Activated naive CD4-positive, alpha-beta T cell treated with anti-CD3 and anti-CD28 coated beads, Interleukin-2, amount 10 ng/mL, durations not matched to agents 7 days and 5 days (primary cell): ENCODE data around the gene SMIM10L2A.
"Not testable (repeated sequence)": the region's sequence is repeated elsewhere in the genome, so short reads cannot be mapped to it uniquely, and the experiment has no call there.

Experiments
- CTCF ChIA-PET: fragments of 350-600 bp; sonication (Branson Sonifier 250); formaldehyde crosslinking; loops from one replicate; lab custom pipeline; 2021; ENCODE audit warnings: antibody characterized with exemption; lab: Charles Lee
- DNase-seq: peaks from one replicate; pipeline ENCODE4 v3.0.0-alpha.2; 2020
- H3K27ac Mint-ChIP-seq: one replicate; pipeline ENCODE4 v1.8.0; 2021; ENCODE audit warnings: mild to moderate bottlenecking, moderate library complexity, mixed read lengths
- H3K27me3 Mint-ChIP-seq: one replicate; pipeline ENCODE4 v1.8.0; 2021; ENCODE audit warnings: mild to moderate bottlenecking, mixed read lengths
- H3K36me3 Mint-ChIP-seq: one replicate; pipeline ENCODE4 v1.8.0; 2021; ENCODE audit warnings: mixed read lengths
- H3K4me1 Mint-ChIP-seq: one replicate; pipeline ENCODE4 v1.8.0; 2021; ENCODE audit warnings: mixed read lengths
- H3K4me3 Mint-ChIP-seq: one replicate; pipeline ENCODE4 v1.8.0; 2021; ENCODE audit warnings: mild to moderate bottlenecking, moderate library complexity, mixed read lengths
- H3K9me3 Mint-ChIP-seq: one replicate; pipeline ENCODE4 v1.8.0; 2021; ENCODE audit warnings: mixed read lengths

SMIM10L2A gene

DNA sequence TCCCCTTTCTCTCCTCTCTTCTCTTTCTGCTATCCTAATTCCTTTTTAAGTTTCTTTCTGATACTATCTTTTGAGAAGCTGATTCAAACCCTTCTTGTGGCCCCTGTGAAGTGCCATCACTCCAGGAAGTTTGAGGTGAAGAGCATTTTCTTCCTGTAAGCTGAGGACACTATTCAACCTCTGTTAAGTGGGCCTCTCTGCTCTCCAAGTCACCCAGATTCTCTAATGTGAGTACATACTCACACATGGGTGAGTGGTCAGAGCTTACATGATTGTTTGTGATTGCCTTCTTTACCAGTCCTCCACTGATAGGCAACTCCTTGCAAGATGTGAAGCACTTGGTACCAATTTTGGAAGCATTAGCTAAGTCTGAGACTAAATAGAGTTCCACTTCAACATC lies 18.4 kb upstream of the SMIM10L2A start:
- Mint-ChIP-seq H3K27ac (peak overlapping the region; percentile 88), H3K36me3 (no peaks in the 10 kb centered on the region), H3K4me3 (no peak overlapping the region), H3K27me3 (no peaks in the 10 kb centered on the region), H3K4me1 (peaks cover 22% of the 10 kb centered on the region), H3K9me3 (no peaks in the 10 kb centered on the region)
- CTCF ChIA-PET = no interaction called here
- DNase-seq = no peak

DNA sequence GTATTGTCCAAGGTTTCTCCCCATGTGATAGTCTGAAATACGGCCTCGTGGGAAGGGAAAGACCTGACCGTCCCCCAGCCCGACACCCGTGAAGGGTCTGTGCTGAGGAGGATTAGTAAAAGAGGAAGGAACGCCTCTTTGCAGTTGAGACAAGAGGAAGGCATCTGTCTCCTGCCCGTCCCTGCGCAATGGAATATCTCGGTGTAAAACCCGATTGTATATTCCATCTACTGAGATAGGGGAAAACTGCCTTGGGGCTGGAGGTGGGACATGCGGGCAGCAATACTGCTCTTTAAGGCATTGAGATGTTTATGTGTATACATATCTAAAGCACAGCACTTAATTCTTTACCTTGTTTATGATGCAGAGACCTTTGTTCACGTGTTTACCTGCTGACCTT lies 15.3 kb upstream of the SMIM10L2A start:
- H3K27ac Mint-ChIP-seq, DNase-seq, H3K4me3 Mint-ChIP-seq, H3K9me3 Mint-ChIP-seq, CTCF ChIA-PET, H3K36me3 Mint-ChIP-seq, H3K27me3 Mint-ChIP-seq: not testable (repeated sequence)
- H3K4me1 Mint-ChIP-seq = peaks cover 26% of the 10 kb centered on the region

DNA sequence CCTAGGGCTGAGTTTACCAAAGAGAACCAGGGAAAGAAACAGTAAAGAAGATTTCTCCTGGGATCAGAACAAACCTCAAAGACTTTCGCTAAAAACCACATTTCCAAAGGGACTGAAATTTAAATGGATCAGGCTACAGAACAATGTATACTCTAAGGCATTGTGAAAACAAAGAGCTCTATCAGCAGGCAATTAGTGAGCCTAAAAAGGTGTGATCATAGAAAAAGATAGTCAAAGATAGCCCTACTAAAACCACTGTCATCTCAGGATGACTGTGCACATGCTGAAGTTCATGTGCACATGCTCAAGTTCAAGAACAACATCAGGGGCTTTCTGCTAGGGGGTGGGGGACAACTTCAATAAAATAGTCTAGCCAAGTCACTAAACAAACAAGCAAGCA lies 12.9 kb upstream of the SMIM10L2A start:
- Mint-ChIP-seq H3K27me3 (no peaks in the 10 kb centered on the region), H3K9me3 (peaks cover 2% of the 10 kb centered on the region), H3K4me1 (peaks cover 8% of the 10 kb centered on the region), H3K36me3 (no peaks in the 10 kb centered on the region), H3K4me3 (no peak overlapping the region), H3K27ac (no peak overlapping the region)
- no peak for DNase-seq
- CTCF ChIA-PET = no interaction called here

DNA sequence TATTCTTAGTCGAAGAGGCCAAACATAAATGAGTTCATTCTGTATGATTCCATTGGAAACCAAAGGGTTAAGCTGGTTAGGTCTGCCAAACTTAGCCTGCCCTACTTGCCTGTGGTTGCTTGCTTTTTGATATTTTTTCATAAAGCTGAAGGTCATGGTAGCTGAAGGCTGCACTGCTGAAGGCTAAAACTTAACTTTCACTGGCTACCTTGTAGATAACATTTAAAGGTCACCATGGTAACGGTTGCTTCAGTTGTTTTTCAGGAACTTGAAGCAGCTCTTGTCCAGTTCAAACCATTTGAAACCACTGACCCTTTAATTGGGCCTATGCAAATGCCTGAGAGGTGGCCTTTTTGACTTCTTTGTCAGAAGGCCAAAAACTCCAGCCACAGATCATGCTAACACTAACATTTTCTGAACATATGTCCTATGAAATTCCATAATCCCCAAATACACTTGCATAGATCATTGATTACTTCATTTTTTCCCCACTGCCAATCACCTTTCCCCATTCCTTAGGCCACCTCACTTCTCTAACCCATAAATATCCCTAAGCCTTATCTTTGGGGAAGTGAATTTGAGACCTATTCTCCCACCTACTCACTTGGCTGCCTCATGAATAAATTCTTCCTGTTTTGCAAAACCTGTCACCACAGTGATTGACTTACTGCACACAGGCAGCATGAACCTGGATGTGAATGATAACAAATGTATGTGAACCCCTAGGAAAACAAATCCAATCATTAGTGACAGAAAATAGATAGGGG lies 10.7 kb upstream of the SMIM10L2A start:
- peaks cover 2% of the 10 kb centered on the region for H3K9me3 Mint-ChIP-seq
- CTCF ChIA-PET = no interaction called here
- H3K4me1 Mint-ChIP-seq = peaks cover 5% of the 10 kb centered on the region
- H3K36me3 Mint-ChIP-seq = no peaks in the 10 kb centered on the region
- H3K4me3 Mint-ChIP-seq = no peak overlapping the region
- H3K27ac Mint-ChIP-seq = no peak overlapping the region
- no peak for DNase-seq
- no peaks in the 10 kb centered on the region for H3K27me3 Mint-ChIP-seq

DNA sequence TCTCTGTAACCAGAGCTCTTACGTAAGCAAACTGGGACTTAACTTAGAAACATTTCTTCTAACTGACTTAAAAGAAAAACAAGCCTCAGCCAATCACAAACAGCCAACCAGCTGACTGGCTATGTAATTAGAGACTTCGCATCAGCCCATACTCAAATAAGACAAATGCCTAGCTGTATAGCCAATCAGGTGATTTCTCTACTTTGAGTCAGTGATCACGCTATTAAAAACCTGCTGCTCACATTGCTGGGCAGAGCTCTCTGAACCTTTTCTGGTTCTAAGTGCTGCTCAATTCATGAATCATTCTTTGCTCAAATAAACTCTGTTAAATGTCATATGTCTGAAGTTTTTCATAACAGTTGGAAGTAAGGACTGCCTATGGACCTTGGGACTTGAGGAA lies 9.9 kb upstream of the SMIM10L2A start:
- Mint-ChIP-seq H3K36me3 (no peaks in the 10 kb centered on the region), H3K27me3 (no peaks in the 10 kb centered on the region), H3K27ac (no peak overlapping the region), H3K4me1 (peaks cover 5% of the 10 kb centered on the region), H3K4me3 (no peak overlapping the region), H3K9me3 (peaks cover 2% of the 10 kb centered on the region)
- no peak for DNase-seq
- CTCF ChIA-PET = no interaction called here

DNA sequence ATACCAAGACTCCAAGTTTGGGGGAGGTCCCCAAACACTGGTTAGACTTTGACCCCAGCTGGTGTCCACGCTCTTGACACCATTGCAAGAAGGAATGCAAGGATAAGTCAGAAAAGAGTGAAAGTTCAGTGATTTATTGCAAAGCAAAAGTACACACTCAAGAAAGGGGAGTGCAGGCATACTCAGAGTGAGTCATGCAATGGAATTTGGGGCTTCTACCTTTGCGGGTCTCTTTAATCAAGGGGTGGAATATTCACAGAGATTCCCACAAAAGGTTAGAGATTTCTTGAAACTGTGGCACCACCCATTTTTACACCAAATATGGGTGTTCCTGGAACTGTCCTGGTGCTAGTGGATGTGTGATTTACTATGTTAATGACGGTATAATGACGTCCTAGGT lies 5.2 kb upstream of the SMIM10L2A start:
- Mint-ChIP-seq H3K27ac (no peak overlapping the region), H3K4me3 (no peak overlapping the region), H3K9me3 (peaks cover 2% of the 10 kb centered on the region), H3K4me1 (peaks cover 5% of the 10 kb centered on the region), H3K27me3 (no peaks in the 10 kb centered on the region), H3K36me3 (no peaks in the 10 kb centered on the region)
- CTCF ChIA-PET = no interaction called here
- DNase-seq = no peak

DNA sequence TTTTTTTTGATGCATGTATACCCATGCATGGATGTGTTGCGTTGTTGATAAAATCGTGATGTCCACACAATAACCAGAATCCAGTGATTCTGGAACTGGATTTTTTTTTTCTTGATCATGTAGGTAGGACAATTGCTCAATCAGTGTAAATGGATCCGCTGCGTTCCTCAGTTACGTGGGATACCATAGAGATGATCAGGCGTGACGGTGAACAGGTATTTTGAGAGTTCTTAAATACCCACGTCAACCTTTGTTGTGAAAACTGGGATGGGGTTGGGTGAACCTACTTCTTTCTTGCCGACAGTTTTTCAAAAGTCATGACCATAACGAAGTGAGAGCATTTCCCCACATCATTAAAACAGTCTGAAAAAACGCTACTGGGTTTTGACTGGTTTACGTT lies 913 bp upstream of the SMIM10L2A start:
- Mint-ChIP-seq H3K36me3 (no peaks in the 10 kb centered on the region), H3K4me3 (peak overlapping the region; percentile 69), H3K27ac (no peak overlapping the region), H3K4me1 (peaks cover 5% of the 10 kb centered on the region), H3K27me3 (peaks cover 26% of the 10 kb centered on the region), H3K9me3 (no peaks in the 10 kb centered on the region)
- no peak for DNase-seq
- CTCF ChIA-PET = no interaction called here

DNA sequence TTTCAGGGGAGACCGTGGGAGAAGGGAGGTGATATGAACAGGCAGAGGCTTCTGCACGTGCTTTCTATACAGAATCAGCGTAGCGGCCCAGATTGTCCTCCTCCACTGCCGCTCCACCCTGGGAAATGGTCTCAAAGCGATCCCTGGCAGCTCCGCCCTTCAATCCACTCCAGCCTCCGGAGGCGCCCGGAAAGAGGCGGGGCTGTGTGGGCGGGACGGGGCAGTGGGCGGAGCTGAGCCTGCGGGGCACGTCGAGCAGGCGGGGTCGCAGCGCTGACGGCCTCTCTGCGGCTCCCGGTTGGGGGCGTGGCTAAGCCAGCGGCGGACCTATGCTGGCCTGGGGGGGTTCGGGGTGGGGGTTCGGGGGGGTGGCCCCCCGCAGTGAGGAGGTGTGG lies 210 bp upstream of the SMIM10L2A start:
- Mint-ChIP-seq H3K36me3 (no peaks in the 10 kb centered on the region), H3K27ac (no peak overlapping the region), H3K4me1 (peaks cover 5% of the 10 kb centered on the region), H3K4me3 (peak overlapping the region; percentile 69), H3K27me3 (peaks cover 32% of the 10 kb centered on the region), H3K9me3 (no peaks in the 10 kb centered on the region)
- CTCF ChIA-PET = interaction anchor here (1.4 kb wide), 1 partner anchor 32 kb away, joined by 3 read pairs; no protein-coding TSS in a partner anchor
- DNase-seq = peak; percentile 91

DNA sequence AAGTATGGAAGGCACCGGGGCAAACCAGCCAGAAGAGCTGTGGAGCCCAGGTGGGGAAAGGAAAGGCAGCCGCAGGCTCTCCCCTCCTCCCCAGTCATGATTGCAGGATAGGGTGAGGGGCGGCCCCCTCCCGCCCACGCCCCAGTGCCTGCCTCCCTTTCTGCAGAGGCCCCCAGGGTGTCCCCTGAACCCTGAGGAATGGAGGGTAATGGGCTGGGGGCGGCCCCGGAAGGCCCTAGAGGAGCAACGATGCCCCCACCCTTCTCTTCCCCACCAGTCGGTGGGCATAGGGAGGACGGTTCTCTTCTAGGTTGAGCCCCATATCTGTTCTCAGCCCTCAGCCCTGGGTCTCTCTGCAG lies 1.0 kb downstream of the SMIM10L2A start:
- H3K4me1 Mint-ChIP-seq, H3K9me3 Mint-ChIP-seq, H3K27ac Mint-ChIP-seq, H3K36me3 Mint-ChIP-seq, CTCF ChIA-PET, DNase-seq: not testable (repeated sequence)
- Mint-ChIP-seq H3K4me3 (peak overlapping the region; percentile 55), H3K27me3 (peaks cover 40% of the 10 kb centered on the region)

DNA sequence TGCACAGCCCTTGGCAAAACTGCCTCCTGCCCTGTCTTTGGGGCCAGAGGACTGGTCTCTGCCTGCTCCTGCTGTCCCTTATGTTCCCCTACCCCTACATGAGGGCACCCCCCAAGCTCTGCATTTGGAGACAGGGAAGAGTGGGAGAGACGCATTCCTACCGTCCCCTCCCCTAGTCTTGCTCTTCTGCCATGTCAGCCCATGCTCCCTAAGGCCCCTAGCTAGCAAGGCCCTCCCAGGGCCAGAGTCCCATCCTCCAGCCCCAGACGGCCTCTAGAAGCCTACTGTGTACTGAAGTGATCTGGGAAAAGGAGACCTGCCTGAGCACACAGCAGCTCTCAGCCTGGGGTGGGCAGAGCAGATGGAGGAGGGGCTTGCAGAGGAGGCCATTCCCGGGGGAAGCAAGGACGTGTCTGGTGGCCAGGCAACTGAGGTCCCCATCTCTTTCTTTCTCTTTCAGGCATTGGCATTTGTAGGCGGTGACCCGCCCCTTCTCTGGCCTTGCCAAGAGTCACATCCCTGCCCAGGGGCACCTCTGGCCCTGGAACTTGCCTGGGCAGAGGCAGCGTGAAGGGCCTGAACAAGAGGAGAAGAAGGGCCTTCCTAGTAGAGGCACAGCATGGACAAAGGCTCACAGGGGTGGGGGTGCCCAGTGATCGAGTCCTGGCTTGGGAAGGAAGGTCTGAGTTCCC lies 1.6 kb downstream of the SMIM10L2A start:
- H3K4me1 Mint-ChIP-seq, H3K27ac Mint-ChIP-seq, H3K9me3 Mint-ChIP-seq, DNase-seq, H3K36me3 Mint-ChIP-seq: not testable (repeated sequence)
- CTCF ChIA-PET = interaction anchor here (0.6 kb wide), 1 partner anchor 33 kb away, joined by 3 read pairs; no protein-coding TSS in a partner anchor
- peaks cover 40% of the 10 kb centered on the region for H3K27me3 Mint-ChIP-seq
- H3K4me3 Mint-ChIP-seq = peak overlapping the region; percentile 55

DNA sequence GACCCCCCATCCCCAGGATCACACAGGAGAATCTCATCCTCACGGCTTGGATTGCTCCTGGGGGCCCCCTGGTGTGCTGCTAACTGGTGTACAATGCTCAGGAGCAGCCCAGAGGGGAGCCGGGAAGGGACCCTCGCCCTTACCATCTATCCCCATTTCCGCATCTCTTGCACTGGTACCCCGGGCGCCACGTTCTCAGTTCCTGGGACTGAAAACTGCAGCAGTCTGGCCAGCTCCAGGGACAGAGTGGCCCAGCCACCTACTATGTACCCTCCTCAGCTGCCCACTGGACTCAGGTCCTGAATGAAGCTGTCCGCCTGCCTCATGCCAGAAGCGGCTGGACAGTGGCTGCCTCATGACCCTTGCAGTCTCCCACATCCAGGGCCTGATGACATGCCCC lies 2.7 kb downstream of the SMIM10L2A start:
- CTCF ChIA-PET = no interaction called here
- H3K27ac Mint-ChIP-seq = no peak overlapping the region
- no peak overlapping the region for H3K4me3 Mint-ChIP-seq
- DNase-seq = no peak
- H3K27me3 Mint-ChIP-seq = peaks cover 50% of the 10 kb centered on the region
- peaks cover 5% of the 10 kb centered on the region for H3K4me1 Mint-ChIP-seq
- no peaks in the 10 kb centered on the region for H3K36me3 Mint-ChIP-seq
- H3K9me3 Mint-ChIP-seq = no peaks in the 10 kb centered on the region

DNA sequence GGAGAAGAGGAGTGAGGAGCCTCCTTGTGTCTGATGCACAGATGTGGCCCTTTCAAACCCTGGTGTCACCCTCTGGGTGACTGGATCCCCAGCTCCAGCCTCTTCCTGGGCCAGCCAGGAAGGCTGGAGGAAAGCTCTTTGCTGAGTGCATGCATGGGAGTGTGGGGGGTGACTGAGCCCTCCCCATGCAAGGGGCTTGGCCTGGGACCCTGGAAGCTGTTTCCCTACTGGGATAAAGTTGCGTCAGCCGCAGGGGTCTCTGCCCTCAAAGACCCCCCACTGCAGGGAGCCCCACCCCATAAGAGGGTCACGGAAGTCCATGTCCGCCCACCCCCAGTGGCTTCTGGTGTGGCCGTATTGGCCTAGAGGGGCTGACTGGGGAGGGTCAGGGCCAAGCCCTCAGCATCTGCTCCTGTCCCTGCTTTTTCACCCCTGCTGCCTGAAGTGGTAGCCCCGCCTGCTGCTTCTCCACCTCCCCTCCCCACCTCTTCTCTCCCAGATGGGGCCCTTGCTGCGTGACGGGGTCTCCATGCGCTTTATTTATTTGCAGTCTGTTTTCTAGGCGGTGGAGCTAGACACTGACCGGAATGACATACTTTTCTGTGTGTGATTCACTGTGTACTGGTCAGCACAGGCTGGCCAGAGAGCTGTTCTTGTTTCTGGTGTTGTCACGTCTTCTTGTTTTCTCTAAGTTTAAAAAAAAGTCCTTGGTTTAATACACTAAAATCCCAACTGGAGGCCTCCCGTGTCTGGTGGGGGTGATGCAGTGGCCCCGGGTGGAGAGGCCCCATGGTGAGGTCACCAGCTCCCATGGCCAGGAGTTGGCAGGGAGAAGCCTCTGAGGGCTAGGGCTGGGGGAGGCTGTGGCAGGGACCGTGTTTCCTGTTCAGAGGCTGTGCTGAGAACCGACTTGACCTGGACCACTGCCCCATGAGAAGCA lies 3.6 kb downstream of the SMIM10L2A start:
- H3K4me1 Mint-ChIP-seq = peaks cover 5% of the 10 kb centered on the region
- no peaks in the 10 kb centered on the region for H3K36me3 Mint-ChIP-seq
- H3K4me3 Mint-ChIP-seq = no peak overlapping the region
- CTCF ChIA-PET = no interaction called here
- H3K9me3 Mint-ChIP-seq = peaks cover under 1% of the 10 kb centered on the region
- DNase-seq = no peak
- peaks cover 50% of the 10 kb centered on the region for H3K27me3 Mint-ChIP-seq
- H3K27ac Mint-ChIP-seq = no peak overlapping the region

DNA sequence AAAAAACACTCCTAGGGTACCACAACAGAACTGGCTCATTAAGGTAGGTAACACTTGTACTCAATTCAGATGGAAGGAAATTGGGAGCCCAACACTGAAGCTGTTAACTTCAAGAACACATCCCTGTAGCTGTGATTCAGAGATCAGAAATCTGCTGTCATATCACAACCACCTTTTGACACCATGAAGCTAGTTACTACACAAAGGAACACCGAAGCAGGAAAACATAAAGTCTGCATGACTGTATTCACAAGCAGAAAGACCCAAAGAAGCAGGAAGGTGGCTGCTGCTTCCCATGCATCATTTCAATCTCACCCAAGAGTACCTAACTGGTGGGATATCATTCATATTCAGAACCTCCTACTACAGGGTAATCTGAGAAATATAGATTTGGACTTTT lies 7.7 kb downstream of the SMIM10L2A start:
- peaks cover 6% of the 10 kb centered on the region for H3K4me1 Mint-ChIP-seq

DNA sequence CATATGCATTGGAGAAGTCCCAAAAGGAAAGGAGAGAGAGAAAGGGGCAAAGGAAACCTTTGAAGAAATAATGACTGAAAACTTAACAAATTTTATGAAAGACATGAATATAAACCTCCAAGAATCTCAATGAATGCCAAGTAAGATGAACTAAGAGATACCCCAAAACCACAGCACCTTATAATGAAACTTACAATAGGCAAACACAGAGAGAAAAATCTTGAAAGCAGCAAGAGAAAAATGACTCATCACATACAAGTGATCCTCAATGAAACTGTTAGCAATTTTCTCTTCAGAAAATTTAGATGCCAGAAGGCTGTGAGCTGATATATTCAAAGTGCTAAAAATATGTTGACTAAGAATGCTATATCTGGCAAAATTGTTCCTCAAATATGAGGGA lies 10.1 kb downstream of the SMIM10L2A start:
- CTCF ChIA-PET = no interaction called here

More for the DNA sequence above, 7.7 kb downstream of the SMIM10L2A start:
- CTCF ChIA-PET = no interaction called here
- Mint-ChIP-seq H3K9me3 (peaks cover 13% of the 10 kb centered on the region), H3K27me3 (peaks cover 35% of the 10 kb centered on the region), H3K4me3 (no peak overlapping the region), H3K27ac (no peak overlapping the region), H3K36me3 (peaks cover 5% of the 10 kb centered on the region)
- no peak for DNase-seq

More for the DNA sequence above, 10.1 kb downstream of the SMIM10L2A start:
- Mint-ChIP-seq H3K27me3 (peaks cover 20% of the 10 kb centered on the region), H3K4me3 (no peak overlapping the region), H3K9me3 (peaks cover 13% of the 10 kb centered on the region), H3K36me3 (peaks cover 5% of the 10 kb centered on the region), H3K4me1 (peaks cover 6% of the 10 kb centered on the region), H3K27ac (no peak overlapping the region)
- DNase-seq = no peak
